ENCODE measurements around the gene NDUFS7.

Gene NDUFS7

DNA sequence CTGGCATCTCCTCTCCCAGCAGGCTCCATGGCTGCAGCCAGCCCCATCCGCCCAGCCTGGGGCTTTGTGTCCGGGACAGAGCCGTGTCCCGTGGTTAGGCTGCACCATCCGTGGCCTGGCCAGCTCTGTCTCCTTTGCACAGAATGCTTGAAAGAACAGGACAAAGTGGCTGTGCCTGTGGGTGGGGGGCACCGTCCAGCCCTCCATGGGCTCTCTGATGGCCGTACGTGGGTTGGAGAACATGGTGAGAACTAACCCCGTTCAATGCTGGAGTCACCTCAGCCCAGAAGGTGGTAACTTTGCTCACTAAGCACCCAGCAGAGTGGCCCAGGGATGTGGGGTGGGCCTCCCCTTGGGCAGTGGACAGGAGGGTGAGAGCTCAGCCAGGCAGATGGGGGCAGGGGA lies 57.3 kb downstream of the NDUFS7 start:
- in situ Hi-C loops (cut with MboI; ENCODE audit: low pct_unique_long_range_greater_than_20kb, low sequenced_read_pairs, unreplicated experiment), result no loop called here
- DNase-seq (ENCODE audit: low spot score), result no peak
- TF ChIP-seq, protein P1, sequence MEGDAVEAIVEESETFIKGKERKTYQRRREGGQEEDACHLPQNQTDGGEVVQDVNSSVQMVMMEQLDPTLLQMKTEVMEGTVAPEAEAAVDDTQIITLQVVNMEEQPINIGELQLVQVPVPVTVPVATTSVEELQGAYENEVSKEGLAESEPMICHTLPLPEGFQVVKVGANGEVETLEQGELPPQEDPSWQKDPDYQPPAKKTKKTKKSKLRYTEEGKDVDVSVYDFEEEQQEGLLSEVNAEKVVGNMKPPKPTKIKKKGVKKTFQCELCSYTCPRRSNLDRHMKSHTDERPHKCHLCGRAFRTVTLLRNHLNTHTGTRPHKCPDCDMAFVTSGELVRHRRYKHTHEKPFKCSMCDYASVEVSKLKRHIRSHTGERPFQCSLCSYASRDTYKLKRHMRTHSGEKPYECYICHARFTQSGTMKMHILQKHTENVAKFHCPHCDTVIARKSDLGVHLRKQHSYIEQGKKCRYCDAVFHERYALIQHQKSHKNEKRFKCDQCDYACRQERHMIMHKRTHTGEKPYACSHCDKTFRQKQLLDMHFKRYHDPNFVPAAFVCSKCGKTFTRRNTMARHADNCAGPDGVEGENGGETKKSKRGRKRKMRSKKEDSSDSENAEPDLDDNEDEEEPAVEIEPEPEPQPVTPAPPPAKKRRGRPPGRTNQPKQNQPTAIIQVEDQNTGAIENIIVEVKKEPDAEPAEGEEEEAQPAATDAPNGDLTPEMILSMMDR (IDR thresholded peaks at IDR 0.05; ENCODE audit: extremely low read depth, insufficient read depth, missing control alignments), result no peak

DNA sequence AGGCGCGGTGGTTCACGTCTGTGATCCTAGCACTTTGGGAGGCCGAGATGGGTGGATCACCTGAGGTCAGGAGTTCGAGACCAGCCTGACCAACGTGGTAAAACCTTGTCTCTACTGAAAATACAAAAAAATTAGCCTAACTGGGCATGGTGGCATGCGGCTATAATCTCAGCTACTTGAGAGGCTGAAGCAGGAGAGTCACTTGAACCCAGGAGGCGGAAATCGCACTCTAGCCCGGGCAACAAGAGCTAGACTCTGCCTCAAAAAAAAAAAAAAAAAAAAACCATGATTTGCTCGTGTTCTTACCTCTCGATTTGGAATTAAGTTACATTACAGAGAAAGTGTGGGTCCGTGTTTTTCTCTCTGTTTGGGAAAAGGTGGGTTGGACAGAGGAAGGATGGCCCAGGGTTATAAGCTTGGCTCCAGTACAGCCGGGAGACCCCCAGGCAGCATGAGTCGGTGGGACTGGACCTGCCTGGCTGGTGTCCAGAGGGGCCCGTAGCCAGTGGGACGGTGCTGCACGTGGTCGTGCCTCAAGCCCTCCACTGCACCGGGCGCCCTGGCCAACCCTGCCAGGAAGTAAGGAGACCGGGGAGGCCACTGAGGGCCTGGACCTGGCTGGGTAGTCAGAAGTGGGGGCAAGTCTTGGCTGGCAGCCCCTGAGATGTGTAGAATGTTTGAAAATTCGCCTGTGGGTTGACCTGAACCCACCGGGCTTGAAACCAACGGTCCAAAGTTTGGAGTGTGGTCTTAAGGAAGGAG lies 58.2 kb downstream of the NDUFS7 start:
- TF ChIP-seq, protein P1 (IDR thresholded peaks at IDR 0.05; ENCODE audit: extremely low read depth, insufficient read depth, missing control alignments), result no peak
- in situ Hi-C loops (cut with MboI; ENCODE audit: low pct_unique_long_range_greater_than_20kb, low sequenced_read_pairs, unreplicated experiment), result no loop called here
- no peak for DNase-seq (ENCODE audit: low spot score)
